GM19468 (cell line): ENCODE data around the gene GFRA4.

Experiments
- ATAC-seq: cut with Tn5 transposase; IDR thresholded peaks from one replicate; pipeline ENCODE4 v1.9.1; 2021; ENCODE audit warnings: mild to moderate bottlenecking, moderate library complexity, moderate number of reproducible peaks; ENCODE audit not compliant: unreplicated experiment; ENCODE audit errors: extremely low read depth

Gene GFRA4, protein sequence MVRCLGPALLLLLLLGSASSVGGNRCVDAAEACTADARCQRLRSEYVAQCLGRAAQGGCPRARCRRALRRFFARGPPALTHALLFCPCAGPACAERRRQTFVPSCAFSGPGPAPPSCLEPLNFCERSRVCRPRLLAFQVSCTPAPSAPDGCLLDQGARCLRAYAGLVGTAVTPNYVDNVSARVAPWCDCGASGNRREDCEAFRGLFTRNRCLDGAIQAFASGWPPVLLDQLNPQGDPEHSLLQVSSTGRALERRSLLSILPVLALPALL

DNA sequence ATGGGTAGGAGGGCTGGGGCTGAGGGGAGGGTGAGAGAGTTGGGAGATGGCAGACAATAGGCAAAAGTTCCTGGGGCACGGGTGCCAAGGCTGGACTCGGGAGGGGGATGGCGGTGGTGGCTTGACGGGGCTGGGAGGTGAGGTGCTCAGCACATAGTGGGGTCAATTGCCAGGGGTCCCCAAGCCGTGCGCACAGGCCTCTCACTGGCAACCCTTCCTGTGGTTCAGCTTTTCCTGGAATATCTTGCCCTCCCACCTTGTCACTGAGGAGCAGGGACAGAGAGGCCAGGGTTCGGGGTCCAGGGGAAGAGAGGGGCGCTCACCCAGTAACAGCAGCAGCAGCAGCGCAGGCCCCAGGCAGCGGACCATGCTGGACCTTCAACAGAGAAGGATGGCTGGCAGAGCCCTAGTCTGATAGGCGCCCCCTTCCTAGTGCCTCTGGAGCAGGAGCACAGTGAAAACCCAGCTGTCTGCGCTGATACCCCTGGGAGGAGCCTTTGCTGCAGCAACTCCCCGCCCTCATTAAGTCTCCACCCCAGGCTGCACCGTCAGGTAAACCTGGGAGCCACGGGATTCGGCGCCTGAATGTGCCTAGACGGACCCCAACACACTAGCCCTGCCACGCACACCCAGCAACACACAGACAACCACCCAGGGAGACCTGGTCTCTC is at the start of gene GFRA4:
GFRA4 (minus strand) TSS at position 369 of the 671 bp plus-strand sequence; CDS start at position 369, 0 bp downstream.
- ATAC-seq, result no peak

DNA sequence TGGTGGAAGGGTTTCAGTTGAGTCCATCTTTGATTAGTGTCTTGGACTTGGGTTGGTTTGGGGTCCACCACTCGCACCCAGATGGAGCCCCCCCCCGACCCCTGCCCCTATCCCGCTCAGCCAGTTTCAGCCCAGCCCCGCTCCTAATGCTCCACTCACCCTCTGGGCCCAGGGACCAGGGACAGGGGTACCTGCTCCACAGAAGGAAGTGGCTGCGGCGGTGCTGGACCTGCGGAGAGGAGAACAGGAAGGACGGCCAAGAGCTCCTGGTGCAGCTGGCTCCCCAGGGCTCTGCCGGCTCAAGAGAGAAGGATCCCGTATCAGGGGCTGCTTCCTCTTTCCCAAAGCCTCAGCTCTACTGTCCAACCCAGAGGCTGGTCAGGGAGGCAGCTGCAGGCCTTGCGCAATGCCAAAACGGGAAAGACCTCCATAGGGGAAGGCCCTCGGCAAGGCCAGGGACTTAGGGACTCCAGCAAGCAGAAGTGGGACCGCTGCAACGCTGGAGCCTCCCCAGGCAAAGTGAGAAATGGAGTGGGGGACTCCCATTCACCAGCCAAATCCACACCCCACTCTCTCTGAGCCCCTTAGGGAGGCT is 49.2 kb upstream of the GFRA4 start, which contains the start of gene SIGLEC1:
SIGLEC1 (minus strand) TSS at position 322 of the 595 bp plus-strand sequence. CDS start 5,472 bp downstream, outside the sequence.
- ATAC-seq, result no peak

DNA sequence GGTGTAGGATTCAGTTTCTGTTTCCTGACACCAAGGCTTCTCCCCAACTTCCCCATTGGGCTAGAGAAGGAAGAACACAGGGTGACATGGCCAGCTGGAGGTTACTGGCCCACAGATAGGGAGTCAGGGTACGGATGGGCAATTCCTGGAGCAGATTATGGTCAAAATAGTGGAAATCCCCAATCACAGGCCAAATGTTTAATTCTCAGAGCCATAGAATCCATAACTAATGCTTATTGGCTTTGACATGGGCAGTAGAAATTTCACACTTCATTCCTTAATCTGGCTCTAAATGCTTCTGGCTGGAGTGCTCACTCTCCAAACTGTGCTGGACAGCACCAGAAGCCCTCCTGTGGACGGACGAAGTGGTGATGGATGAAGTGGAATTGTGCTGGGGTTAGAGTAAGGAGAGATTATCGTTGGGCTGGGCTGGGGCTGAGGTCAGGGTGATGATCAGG is 48.3 kb upstream of the GFRA4 start:
- no peak for ATAC-seq

DNA sequence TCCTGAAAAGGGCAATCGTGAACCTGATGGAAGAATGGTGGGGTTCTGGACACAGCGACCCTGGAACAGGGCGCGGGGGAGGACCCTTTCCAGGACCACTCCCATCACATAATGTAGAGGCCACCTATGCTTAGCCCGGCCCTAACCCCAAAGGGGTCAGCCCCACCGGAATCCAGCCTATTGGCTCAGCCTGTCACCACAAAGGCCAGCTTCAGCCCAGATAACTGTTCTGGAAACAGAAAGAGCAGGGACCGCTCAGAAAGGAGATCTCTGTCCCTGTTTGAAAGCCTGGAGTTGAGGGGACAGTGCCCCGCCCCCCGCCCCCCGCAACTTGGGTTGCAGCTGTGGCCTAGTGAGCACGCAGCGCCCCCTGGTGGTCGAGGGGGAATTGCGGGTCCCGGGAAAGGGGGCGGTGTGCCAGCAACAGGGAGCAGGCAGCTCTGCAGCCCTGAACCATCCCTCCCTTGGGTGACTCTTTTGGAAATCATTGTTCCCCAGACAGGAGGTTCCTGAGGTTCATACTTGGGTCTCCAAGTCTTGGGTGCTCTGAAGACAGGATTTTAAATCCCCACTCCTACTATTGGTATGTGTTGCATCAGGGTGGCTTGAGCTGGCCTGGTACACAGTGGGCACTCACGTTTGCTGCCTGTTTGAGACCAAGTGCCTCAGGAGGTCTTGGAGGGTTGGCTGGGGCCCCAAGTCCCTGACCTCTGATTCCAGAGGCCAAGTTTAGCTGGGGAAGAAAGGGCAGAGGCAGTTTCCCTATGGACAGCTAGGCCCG is 47.7 kb upstream of the GFRA4 start:
- no peak for ATAC-seq

DNA sequence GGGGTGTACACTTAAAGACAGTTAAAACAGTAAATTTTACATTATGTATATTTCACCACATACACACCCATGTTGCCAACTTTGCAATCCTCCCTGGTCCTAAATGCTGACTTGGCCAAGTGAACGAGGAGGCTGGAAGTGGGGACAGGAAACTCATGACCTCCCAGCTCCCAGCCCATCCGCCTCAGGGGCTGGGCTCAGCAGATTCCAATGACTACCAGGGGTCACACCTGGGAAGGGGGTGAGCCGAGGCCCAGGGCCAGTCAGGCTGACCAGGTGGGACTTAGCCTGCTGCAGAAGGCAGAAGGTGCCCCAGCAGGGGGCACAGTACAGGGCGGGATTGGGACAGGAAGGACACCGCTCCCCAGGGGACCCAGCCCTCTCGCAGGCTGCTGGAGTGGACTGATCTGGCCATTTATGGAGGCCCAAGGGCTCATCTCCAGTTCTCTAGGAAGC is 46.8 kb upstream of the GFRA4 start:
- no peak for ATAC-seq

DNA sequence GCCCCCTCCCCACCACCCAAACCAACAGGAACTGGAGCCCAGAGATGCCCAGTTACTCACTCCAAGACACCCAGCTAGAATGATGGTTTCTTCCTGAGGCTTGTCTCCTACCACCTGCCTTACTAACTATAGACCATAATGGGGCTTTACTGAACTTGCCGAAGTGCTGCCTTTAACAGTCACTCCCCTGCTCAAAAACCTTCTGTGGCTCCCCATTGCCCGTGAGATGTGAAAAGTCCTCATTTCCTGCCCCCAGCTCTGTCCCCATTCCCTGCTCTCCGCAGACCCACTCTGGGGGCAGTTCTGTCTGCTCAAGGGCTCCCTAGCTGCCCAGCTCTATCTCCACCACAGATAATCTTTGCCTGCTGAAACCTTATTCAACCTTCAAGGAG is 44.3 kb upstream of the GFRA4 start:
- no peak for ATAC-seq

DNA sequence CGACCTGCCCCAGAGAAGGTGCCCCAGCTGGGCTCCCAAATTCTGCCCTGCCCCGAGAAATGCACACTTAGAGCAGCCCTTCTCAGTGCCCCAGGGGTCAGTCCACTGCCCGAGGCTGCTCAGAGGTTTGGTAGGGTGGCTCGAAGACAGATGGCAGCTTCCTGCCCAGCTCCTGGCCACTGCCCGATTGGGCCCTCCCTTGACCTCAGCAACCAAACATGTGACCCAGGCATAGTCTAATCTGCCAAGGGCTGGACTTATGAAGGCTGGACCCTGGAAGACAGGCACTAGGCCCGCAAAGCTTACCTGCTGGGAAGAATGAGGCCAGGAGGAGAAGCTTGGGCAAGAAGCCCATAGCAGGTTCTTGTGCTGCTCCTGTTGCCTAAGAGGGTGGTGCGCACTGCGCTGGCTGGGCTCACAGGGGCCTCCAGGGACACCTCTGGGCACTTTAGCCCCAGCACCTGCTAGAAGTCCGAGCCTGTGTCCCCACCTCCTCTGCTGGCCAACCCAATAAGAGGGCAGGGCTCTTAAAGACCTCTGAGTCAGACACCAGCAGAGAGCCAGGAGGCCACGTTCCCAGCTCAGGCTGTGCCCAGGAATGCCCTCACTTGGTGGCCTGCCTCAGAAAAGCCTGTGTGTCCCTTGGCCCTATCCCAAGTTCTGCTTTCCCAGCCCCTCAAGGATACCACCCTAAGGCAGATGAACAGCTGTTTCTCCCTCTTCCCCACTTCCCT is 43.7 kb upstream of the GFRA4 start:
- ATAC-seq, result no peak

DNA sequence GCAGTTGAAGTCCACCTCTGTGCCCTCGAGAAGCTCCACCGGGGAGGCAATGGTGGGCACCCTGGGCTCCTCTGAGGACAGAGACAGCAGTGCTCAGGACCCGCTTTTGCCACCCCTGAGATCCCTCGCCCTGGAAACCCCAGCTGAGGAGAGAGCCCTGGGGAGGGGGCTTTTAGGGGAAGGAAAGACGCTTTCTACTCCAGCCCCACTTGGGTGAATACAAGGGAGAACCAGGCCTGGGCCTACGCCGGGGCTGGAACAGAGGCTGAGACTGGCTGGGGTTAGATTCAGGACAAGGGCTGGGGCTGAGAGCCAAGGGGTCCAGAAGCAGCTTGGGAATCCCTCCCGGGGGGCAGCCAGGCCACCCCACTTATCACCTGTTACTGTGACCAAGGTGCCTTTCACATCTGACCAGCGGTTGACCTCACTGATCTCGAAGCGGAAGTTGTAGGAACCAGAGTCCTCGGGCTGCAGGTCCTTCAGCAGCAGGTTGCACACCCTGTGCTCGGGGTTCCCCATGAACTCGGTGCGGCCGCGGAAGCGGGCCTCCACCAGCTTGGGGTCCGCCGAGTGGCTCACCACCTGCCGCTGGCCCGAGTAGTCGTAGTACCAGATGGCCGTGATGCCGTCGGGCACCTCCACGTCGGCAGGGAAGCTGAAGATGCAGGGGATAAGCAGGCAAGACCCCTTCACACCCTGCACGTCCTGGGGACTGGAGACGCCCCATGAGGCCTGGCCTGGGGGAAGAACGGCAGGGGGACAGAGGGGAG is 43.0 kb upstream of the GFRA4 start:
- ATAC-seq, result no peak

DNA sequence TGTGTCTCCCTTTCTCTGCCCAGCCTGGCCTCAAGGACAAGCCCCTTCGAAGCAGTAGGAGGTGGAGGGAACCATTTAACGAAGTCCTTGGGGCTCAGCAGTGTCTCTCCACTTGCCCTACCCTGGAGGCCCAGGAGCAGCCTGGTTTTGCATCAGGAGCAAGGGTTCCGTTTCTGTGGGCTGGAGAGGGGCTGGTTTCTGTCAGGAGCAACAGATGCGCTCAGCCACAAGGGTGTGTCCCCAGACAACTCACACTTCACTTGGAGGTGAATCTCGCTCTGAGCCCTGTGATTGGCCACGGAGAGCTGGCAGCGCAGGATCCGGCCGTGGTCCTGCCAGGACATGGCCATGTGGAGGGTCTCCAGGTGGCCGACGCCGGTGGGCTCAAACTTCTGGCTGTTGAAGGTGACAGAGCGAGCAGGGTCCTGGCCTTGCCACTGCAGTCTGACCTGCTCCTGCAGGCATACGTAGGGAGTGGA is 42.3 kb upstream of the GFRA4 start:
- no peak for ATAC-seq

DNA sequence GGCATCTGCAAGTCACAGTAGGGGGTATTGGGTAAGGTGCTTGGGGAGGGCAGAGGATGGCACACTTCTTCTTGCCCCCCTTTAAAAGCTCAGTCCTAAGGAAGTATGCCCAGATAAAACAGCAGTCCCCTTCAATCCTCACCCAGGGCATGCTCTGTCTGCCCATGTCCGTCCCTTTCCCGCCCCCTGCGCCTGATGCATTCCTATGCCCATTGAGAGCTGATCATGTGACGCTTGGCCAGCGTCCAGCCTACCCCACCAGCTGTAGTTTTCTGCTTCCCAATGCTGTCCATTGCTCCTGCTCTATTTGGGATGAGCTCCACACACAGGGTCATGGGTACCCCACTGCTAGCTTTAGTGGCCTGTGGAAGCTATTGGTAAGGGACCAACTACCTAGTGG is 40.9 kb upstream of the GFRA4 start:
- ATAC-seq, result no peak

DNA sequence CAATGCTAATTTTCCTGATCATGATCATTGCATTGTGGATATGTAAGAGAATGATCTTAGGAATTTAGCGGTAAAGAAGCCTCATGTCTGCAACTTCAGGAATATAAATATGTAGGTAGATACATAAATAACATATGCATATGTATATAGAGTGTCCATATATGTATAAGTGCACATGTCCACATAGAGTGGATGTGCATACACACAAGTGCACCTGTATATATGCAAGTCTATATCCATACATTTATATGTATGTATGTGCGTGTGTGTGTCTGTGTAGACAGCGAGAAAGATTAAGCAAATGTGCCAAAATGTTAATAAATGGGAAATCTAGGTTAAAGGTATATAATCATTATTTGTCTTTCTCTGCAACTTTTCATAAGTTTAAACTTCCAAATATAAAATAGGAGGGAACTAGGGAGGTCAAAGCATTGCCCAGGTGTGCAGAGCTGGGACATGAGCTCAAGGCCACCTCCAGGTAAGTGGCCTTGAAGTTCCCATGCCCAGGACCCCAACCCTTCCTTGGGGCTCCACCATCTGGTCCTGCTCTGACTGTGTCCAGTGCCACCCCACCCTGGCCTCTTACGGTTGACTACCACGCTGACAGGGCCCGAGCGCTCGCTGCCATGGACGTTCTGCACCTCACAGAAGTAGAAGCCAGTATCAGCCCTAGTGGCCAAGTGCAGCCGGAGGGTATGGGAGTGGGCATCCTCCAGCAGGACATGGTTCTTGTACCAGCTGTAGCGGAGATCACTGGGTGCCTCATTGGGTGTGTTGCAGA is 39.6 kb upstream of the GFRA4 start:
- ATAC-seq, result no peak

DNA sequence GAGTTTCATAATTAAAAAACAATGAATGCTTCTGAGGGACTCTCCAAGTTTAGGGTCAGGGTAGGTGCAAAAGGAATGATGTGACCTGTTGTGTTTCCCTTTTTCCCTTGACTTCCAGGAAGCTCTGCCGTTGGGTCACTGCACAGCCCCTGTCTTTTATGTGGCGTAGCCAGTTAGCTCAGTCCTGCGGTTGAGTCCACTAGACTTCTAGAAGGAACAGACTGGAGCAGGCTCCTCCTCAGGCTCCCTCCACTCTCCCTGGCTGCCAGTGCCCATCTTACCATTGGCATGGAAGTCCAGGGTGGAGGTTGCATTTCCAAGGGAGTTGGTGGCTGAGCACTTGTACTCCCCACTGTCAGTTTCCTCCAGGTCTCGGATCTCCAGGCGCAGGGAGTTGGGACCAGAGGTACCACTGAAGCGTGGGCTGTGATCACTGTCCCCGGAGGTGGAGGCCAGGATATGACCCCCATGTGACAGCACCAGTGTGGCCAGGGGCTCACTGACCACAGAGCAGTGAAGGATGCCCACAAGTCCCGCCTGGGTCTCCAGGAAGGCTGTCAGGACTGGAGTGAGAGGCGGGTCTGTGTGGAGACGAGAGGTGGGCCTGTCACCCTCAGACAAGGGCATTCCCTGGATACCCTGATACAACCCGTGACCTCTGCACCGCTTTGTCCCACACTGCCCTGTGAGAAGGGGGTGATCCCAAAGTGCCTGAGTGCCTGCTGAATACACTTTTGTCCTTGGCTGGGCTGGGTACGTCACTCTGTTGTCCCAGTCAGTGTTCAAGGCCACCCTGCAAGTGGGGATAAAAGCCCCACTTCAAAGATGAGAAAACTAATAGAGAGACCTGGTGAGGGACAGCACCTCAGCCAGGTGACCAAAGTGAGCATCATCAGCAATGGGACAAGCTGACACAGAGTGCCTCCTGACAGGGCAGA is 38.1 kb upstream of the GFRA4 start:
- ATAC-seq, result no peak

DNA sequence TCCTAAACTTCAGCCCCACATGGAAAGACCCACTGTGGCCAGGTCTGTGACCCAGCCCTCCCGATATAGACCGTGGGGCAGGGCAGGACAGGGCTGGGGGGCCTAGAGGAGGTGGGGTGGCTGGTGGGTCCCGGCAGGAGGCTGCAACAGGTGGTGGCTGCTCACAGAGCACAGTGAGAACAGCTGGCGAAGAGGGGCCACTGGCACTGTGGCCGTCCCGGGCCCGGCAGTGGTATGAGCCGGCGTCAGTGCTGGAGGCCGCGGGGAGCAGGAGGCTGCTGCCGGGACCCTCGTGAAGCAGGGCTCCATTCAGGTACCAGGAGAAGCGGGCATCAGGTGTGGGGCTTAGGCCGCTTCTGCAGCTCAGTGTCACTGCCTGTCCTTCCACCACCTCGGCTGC is 35.8 kb upstream of the GFRA4 start:
- ATAC-seq, result no peak

DNA sequence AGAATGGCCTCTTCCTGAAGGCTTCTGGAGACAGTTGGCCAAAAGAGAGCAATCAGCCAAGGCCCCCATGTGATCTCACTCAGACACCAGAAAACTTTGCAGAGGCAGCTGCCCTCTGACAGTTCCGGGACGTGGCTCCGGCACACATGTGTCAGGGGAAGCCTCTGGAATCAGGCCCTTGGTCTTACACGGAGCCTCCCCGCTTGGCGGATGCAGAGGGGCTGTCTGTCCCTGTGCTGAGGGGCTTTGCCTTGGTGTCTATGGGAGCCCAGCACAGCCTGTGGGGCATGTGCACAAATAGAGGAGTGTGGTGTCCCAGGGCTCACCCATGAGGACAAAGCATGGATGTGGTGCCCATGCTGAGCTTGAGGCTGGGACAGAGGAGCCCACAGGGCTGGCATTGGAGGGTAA is 35.4 kb upstream of the GFRA4 start:
- no peak for ATAC-seq

DNA sequence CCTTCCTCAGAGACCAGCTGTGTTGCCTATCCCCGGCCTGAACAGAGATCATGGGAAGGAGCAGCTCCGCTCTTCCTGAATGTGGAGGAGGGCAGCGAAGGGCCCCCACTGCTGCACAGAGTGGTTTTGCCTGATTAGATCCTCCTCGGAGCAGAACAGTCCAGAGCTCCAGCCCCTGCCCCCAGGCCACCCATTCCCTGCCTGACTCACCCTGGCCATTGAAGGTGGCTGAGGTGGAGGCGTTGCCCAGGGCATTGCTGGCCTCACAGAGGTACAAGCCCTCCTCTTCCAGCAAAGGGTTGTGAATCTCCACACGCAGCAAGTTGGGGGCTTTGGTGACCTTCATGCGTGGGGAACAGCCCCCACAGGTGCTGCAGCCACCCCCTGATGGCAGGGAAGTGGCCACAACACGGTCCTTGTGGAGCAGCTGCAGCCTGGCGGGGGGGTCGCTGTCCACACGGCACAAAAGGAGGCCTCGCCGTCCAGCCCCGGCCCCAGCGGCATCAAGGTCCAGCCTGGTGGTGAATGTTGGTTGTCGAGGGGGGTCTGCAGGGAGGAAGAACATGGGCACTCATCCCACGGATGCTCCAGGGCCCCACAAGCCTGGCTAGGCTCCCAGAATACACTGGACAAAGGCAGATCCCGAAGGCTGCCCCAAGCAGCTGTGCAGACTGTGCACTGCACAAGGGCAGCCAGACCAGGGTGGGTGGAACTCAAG is 34.5 kb upstream of the GFRA4 start:
- ATAC-seq, result no peak

DNA sequence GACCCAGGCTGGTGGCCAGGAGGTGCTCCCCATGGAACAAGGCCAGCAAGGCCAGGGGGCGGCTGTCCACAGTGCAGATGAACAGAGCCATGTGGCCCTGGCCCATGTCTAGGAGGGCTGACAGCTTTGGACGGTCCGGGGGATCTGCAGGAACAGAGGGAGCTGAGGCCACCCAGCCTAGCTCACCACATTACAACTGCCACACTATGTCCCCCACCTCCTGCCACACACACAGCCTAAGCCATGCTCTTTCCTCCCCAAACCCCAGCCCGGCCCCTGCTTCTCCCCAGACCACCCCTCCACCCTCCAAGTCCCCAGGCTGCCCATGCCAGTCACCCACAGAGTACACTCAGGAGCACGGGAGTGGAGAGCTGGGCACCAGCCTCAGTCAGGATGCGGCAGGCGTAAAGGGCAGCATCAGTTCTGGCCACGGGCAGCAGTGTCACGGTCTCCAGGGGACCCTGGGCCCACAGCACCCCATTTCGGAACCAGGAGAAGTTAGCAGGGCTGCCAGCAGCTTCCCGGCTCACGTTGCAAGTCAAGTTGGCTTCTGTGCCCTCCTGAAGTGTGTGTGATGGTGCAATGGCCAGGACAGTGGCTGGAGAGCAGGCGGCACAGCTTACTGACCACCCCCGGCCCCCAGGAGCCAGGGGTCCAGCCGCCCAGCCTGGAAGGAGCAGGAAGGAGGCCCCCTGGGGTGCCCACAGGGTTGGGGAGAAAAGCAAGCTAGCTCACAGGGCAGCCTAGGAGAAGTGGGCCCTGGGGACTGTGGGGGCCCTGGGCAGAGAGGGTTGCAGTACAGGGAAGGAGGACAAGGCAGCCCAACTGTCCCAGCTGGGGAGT is 33.8 kb upstream of the GFRA4 start:
- ATAC-seq, result no peak
